ENCODE data around the gene SEPTIN14. TPM values are rescaled to one million over a fixed set of nuclear protein-coding genes. Genes with fewer than 3 reads are reported as not detected.
"Not testable (repeated sequence)": the region's sequence is repeated elsewhere in the genome, so short reads cannot be mapped to it uniquely, and the experiment has no call there.

The SEPTIN14 gene
- total RNA-seq, 1 donor = not detected

- Histone ChIP-seq H2AFZ (ENCODE audit: low read length) (no peak overlapping the region), H3K4me3 (ENCODE audit: insufficient read depth, low read length) (no peak overlapping the region), H3K9me3 (ENCODE audit: low read depth, low read length) (no peaks in the 10 kb centered on the region), H3K27me3 (ENCODE audit: insufficient read depth, low read length) (no peaks in the 10 kb centered on the region), H3K79me2 (ENCODE audit: insufficient read depth, low read length) (no peaks in the 10 kb centered on the region), H3K4me1 (ENCODE audit: insufficient read depth, low read length) (no peaks in the 10 kb centered on the region), H3K27ac (ENCODE audit: low read depth, low read length) (no peak overlapping the region), H4K20me1 (ENCODE audit: insufficient read depth, low read length) (no peaks in the 10 kb centered on the region), H3K4me2 (ENCODE audit: insufficient read depth, low read length) (no peak overlapping the region), H3K36me3 (ENCODE audit: insufficient read depth, low read length) (no peaks in the 10 kb centered on the region)
- no peak for TF ChIP-seq CTCF (IDR thresholded peaks at IDR 0.05; ENCODE audit: extremely low read depth, low read depth, low read length)
- no peak for DNase-seq (ENCODE audit: insufficient read length, low spot score, missing footprints)
Observed at GRCh38 chr7:55871932-55872485, 9.5 kb upstream of the SEPTIN14 start.

GRCh38 chr7:55868989-55869388, 6.4 kb upstream of the SEPTIN14 start:
- H3K79me2 ChIP-seq (ENCODE audit: insufficient read depth, low read length); H3K4me2 ChIP-seq (ENCODE audit: insufficient read depth, low read length); DNase-seq (ENCODE audit: insufficient read length, low spot score, missing footprints); H3K27ac ChIP-seq (ENCODE audit: low read depth, low read length); H4K20me1 ChIP-seq (ENCODE audit: insufficient read depth, low read length); H3K4me3 ChIP-seq (ENCODE audit: insufficient read depth, low read length); H3K36me3 ChIP-seq (ENCODE audit: insufficient read depth, low read length); H3K4me1 ChIP-seq (ENCODE audit: insufficient read depth, low read length); H2AFZ ChIP-seq (ENCODE audit: low read length); H3K27me3 ChIP-seq (ENCODE audit: insufficient read depth, low read length); H3K9me3 ChIP-seq (ENCODE audit: low read depth, low read length): not testable (repeated sequence)

GRCh38 chr7:55845164-55845563, 17.4 kb downstream of the SEPTIN14 start:
- DNase-seq (ENCODE audit: insufficient read length, low spot score, missing footprints); H3K4me2 ChIP-seq (ENCODE audit: insufficient read depth, low read length); H4K20me1 ChIP-seq (ENCODE audit: insufficient read depth, low read length); H3K36me3 ChIP-seq (ENCODE audit: insufficient read depth, low read length); H3K4me1 ChIP-seq (ENCODE audit: insufficient read depth, low read length); H3K79me2 ChIP-seq (ENCODE audit: insufficient read depth, low read length); H3K27ac ChIP-seq (ENCODE audit: low read depth, low read length); H2AFZ ChIP-seq (ENCODE audit: low read length); H3K27me3 ChIP-seq (ENCODE audit: insufficient read depth, low read length); H3K4me3 ChIP-seq (ENCODE audit: insufficient read depth, low read length); H3K9me3 ChIP-seq (ENCODE audit: low read depth, low read length): not testable (repeated sequence)

- no peak for DNase-seq (ENCODE audit: insufficient read length, low spot score, missing footprints)
- H2AFZ ChIP-seq (ENCODE audit: low read length) = no peak overlapping the region
Observed at GRCh38 chr7:55838595-55838994, 24.0 kb downstream of the SEPTIN14 start.

More at GRCh38 chr7:55838595-55838994, 24.0 kb downstream of the SEPTIN14 start:
- Histone ChIP-seq H3K4me3 (ENCODE audit: insufficient read depth, low read length) (no peak overlapping the region), H3K4me2 (ENCODE audit: insufficient read depth, low read length) (no peak overlapping the region), H3K4me1 (ENCODE audit: insufficient read depth, low read length) (no peaks in the 10 kb centered on the region), H3K79me2 (ENCODE audit: insufficient read depth, low read length) (no peaks in the 10 kb centered on the region), H4K20me1 (ENCODE audit: insufficient read depth, low read length) (no peaks in the 10 kb centered on the region), H3K9me3 (ENCODE audit: low read depth, low read length) (no peaks in the 10 kb centered on the region), H3K36me3 (ENCODE audit: insufficient read depth, low read length) (no peaks in the 10 kb centered on the region), H3K27me3 (ENCODE audit: insufficient read depth, low read length) (no peaks in the 10 kb centered on the region), H3K27ac (ENCODE audit: low read depth, low read length) (no peak overlapping the region)
- TF ChIP-seq CTCF (IDR thresholded peaks at IDR 0.05; ENCODE audit: extremely low read depth, low read depth, low read length) = no peak
